ENCODE measurements around the gene TMEM259. TPM values are rescaled to one million over a fixed set of nuclear protein-coding genes. Genes with fewer than 3 reads are reported as not detected.
A peak's percentile ranks its signal among the peaks of the same experiment; 100 is the strongest.

The TMEM259 gene
- total and polyA plus RNA-seq, 2 of the 8 experiments (the other 6 are each of a cell fraction or from before 2014, with no cell fraction given): 140 to 243 TPM

DNA sequence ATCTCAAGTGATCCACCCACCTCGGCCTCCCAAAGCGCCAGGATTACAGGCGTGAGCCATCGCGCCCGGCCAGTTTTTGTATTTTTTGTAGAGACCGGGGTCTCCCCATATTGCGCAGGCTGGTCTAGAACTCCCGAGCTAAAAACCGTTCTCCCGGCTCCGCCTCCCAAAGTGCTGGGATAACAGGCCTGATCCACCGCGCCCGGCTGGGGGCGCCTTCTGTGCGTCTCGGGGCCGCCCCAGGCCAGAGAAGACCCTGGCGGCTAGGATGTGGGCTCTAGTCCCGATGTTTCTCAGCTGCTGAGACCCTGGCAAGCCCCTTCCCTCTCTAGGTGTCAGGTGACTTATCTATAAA lies 49.6 kb upstream of the TMEM259 start:
- H4K8ac ChIP-seq (ENCODE audit: extremely low read depth, insufficient read depth, low read length): peak overlapping the region; percentile 97
- no peak overlapping the region for H2AK5ac ChIP-seq (ENCODE audit: low read depth, low read length)
- POLR2A ChIA-PET (ENCODE audit: partially characterized antibody): interaction anchor here (0.6 to 7.1 kb wide), 20 partner anchors 10 to 521 kb away, joined by 3 to 52 read pairs (median 4); partner anchors contain the start of genes ABCA7, CIRBP, CNN2 and GPX4
- peak overlapping the region; percentile 64 for H3K56ac ChIP-seq (replicated peaks; ENCODE audit: insufficient read length, low read depth, low read length)
- H3K27me3 ChIP-seq (replicated peaks in 1 of 4; ENCODE audit: control insufficient read depth in 3 of 4, extremely low read depth in 1 of 4, insufficient read depth in 3 of 4, low read length in 3 of 4): peaks cover 0 to 24% (median 15%) of the 10 kb centered on the region in 4 experiments; a peak in 5 of 7 replicates
- H2BK15ac ChIP-seq (ENCODE audit: low read length): no peak overlapping the region; the same call in 1 of the 2 replicates
- H3K9ac ChIP-seq (replicated peaks in 1 of 4; ENCODE audit: extremely low read depth in 1 of 4, low read depth in 3 of 4, low read length in 3 of 4): peak overlapping the region in 2 of 4 experiments; percentile 51 to 68; a peak in 3 of 7 replicates
- H3K9me3 ChIP-seq (ENCODE audit: insufficient read depth in 2 of 2, low read depth in 1 of 2, low read length in 1 of 2): no peaks in the 10 kb centered on the region
- H4K91ac ChIP-seq (replicated peaks; ENCODE audit: insufficient read length, low read length): peak overlapping the region; percentile 81
- no peak overlapping the region for H3K27ac ChIP-seq (ENCODE audit: low read depth, low read length)
- no peak overlapping the region for H3K4ac ChIP-seq (replicated peaks; ENCODE audit: insufficient read length, low read depth, low read length)
- CTCF ChIA-PET (ENCODE audit: partially characterized antibody): interaction anchor here (0.8 to 3.7 kb wide), 13 partner anchors 10 to 174 kb away, joined by 3 to 24 read pairs (median 5); partner anchors contain the start of gene ABCA7
- H3K14ac ChIP-seq (ENCODE audit: insufficient read length): no peak overlapping the region
- H4K20me1 ChIP-seq (replicated peaks in 1 of 2; ENCODE audit: control insufficient read depth in 1 of 2, insufficient read depth in 2 of 2, low read length in 2 of 2): peaks cover 1 to 10% of the 10 kb centered on the region in 2 experiments
- H3K23ac ChIP-seq (ENCODE audit: insufficient read length): no peak overlapping the region
- no peak overlapping the region for H2BK5ac ChIP-seq (ENCODE audit: low read depth, low read length)
- H4K5ac ChIP-seq (ENCODE audit: insufficient read length, low read depth, low read length): peak overlapping the region; percentile 36
- DNase-seq (ENCODE audit: low read depth in 1 of 2, low spot score in 2 of 2) (peak in 1 of 2 experiments; percentile 81), FAIRE-seq (no peak)
- H3K79me1 ChIP-seq (ENCODE audit: low read depth, low read length): peaks cover 5% of the 10 kb centered on the region
- peak overlapping the region; percentile 43 to 69 (median 49); a peak in 6 of 8 replicates for H3K4me3 ChIP-seq (ENCODE audit: extremely low read depth in 1 of 4, insufficient read depth in 2 of 4, low read depth in 3 of 4, low read length in 4 of 4)
- peaks cover 0 to 20% (median 10%) of the 10 kb centered on the region in 4 experiments; a peak in 6 of 7 replicates for H3K4me1 ChIP-seq (replicated peaks in 1 of 4; ENCODE audit: control insufficient read depth in 3 of 4, insufficient read depth in 4 of 4, low read length in 3 of 4)
- no peak overlapping the region for H2BK120ac ChIP-seq (replicated peaks; ENCODE audit: low read depth, low read length)
- peaks cover 0 to 17% (median 0%) of the 10 kb centered on the region in 4 experiments; a peak in 1 of 8 replicates for H3K36me3 ChIP-seq (ENCODE audit: control insufficient read depth in 2 of 4, insufficient read depth in 4 of 4, low read length in 3 of 4)
- no peak overlapping the region for H2BK12ac ChIP-seq (ENCODE audit: low read depth, low read length)
- no peak overlapping the region; the same call in 1 of the 2 replicates for H2AFZ ChIP-seq (ENCODE audit: low read length)
- TF ChIP-seq RAD21 (IDR thresholded peaks at IDR 0.05 in 1 of 2, conservative IDR thresholded peaks at IDR 0.05 in 1 of 2; ENCODE audit: low read depth in 2 of 2, low read length in 2 of 2) (peak; percentile 7 to 54; a peak in 2 of 4 replicates), NANOG (IDR thresholded peaks at IDR 0.05; ENCODE audit: insufficient read depth, low read depth, low read length, poor library complexity, severe bottlenecking) (no peak), TBP (IDR thresholded peaks at IDR 0.05; ENCODE audit: low read depth, low read length) (peak; percentile 42; the same call in 1 of the 2 replicates), JUND (IDR thresholded peaks at IDR 0.05; ENCODE audit: low read length) (no peak), RXRA (IDR thresholded peaks at IDR 0.05; ENCODE audit: insufficient read depth, low read depth, low read length) (no peak)
- TF ChIP-seq, protein P1, sequence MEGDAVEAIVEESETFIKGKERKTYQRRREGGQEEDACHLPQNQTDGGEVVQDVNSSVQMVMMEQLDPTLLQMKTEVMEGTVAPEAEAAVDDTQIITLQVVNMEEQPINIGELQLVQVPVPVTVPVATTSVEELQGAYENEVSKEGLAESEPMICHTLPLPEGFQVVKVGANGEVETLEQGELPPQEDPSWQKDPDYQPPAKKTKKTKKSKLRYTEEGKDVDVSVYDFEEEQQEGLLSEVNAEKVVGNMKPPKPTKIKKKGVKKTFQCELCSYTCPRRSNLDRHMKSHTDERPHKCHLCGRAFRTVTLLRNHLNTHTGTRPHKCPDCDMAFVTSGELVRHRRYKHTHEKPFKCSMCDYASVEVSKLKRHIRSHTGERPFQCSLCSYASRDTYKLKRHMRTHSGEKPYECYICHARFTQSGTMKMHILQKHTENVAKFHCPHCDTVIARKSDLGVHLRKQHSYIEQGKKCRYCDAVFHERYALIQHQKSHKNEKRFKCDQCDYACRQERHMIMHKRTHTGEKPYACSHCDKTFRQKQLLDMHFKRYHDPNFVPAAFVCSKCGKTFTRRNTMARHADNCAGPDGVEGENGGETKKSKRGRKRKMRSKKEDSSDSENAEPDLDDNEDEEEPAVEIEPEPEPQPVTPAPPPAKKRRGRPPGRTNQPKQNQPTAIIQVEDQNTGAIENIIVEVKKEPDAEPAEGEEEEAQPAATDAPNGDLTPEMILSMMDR (IDR thresholded peaks at IDR 0.05; ENCODE audit: control extremely low read depth in 1 of 3, insufficient read depth in 1 of 3, low read depth in 1 of 3, low read length in 3 of 3): peak; percentile 37 to 41 (median 38); a peak in 3 of 4 replicates
- no peaks in the 10 kb centered on the region for H3K79me2 ChIP-seq (ENCODE audit: control insufficient read depth in 1 of 2, insufficient read depth in 2 of 2, low read length in 2 of 2)
- peak overlapping the region; percentile 88 for H3K18ac ChIP-seq (ENCODE audit: extremely low read depth, low read length)
- H2BK20ac ChIP-seq (ENCODE audit: low read length): 0 out of 2 replicates have a peak overlapping the region, but pooled peaks have one; percentile 61
- peaks cover 10% of the 10 kb centered on the region; the same call in 1 of the 2 replicates for H3K23me2 ChIP-seq (ENCODE audit: low read depth, low read length)
- 8% methylated on average over 13 of the region's 21 CpGs; no CpG with 5 or more reads in 1 of the 2 experiments for WGBS, 2 experiments (ENCODE audit: extremely low coverage in 1 of 2, insufficient coverage in 1 of 2, insufficient read length in 1 of 2, insufficient replicate concordance in 2 of 2, low coverage in 1 of 2, low lambda C conversion rate in 2 of 2, missing lambda C conversion rate in 1 of 2)
- peak overlapping the region; percentile 64 to 79 for H3K4me2 ChIP-seq (ENCODE audit: insufficient read depth in 1 of 2, low read depth in 2 of 2, low read length in 2 of 2)

Data from H1 (cell line).